Neuronal stem cell (in vitro differentiated cells): Measurements from ENCODE around the gene CAMTA1.

Experiments
- DNase-seq: peaks from one replicate; pipeline ENCODE4 v3.0.0-alpha.2; 2013; ENCODE audit warnings: low spot score
- H2AFZ ChIP-seq: one replicate; pipeline ENCODE4 v1.6.1; 2013; ENCODE audit warnings: mild to moderate bottlenecking, low read length, inconsistent platforms
- H2AK5ac ChIP-seq: 2 replicates; pipeline ENCODE4 v1.6.1; 2013; ENCODE audit warnings: low read depth, mild to moderate bottlenecking, inconsistent platforms, low read length, moderate library complexity, mixed read lengths
- H2BK120ac ChIP-seq: 2 replicates; pipeline ENCODE4 v1.6.1; 2013; ENCODE audit warnings: low read depth, mild to moderate bottlenecking, inconsistent platforms, low read length, moderate library complexity, mixed read lengths
- H2BK12ac ChIP-seq: one replicate; pipeline ENCODE4 v1.6.1; 2013; ENCODE audit warnings: low read length, inconsistent platforms
- H2BK15ac ChIP-seq: 2 replicates; pipeline ENCODE4 v1.6.1; 2013; ENCODE audit warnings: mild to moderate bottlenecking, low read length, inconsistent platforms, mixed read lengths
- H2BK5ac ChIP-seq: one replicate; pipeline ENCODE4 v1.6.1; 2013; ENCODE audit warnings: inconsistent platforms, mild to moderate bottlenecking, low read length, moderate library complexity
- H3K14ac ChIP-seq: one replicate; pipeline ENCODE4 v1.6.1; 2013; ENCODE audit warnings: low read length, inconsistent platforms
- H3K18ac ChIP-seq: 2 replicates; pipeline ENCODE4 v1.6.1; 2013; ENCODE audit warnings: low read length, inconsistent platforms
- H3K23ac ChIP-seq: 2 replicates; pipeline ENCODE4 v1.6.1; 2013; ENCODE audit warnings: low read depth, mild to moderate bottlenecking, mixed read lengths, low read length, inconsistent platforms; ENCODE audit not compliant: poor library complexity
- H3K27ac ChIP-seq: replicated peaks from 3 replicates; pipeline ENCODE4 v1.5.1; 2013; ENCODE audit warnings: low read length, inconsistent platforms
- H3K27me3 ChIP-seq, 3 experiments: 2 replicates each; pipeline ENCODE4 v1.6.1; 2013; ENCODE audit warnings: low read length in 3 of 3, mild to moderate bottlenecking in 2 of 3, inconsistent platforms in 1 of 3, low read depth in 1 of 3, mixed read lengths in 1 of 3, moderate library complexity in 1 of 3; ENCODE audit not compliant: control insufficient read depth in 3 of 3, insufficient read depth in 3 of 3
- H3K36me3 ChIP-seq, 2 donors: replicated peaks in 1 of 2; 2 replicates each; pipeline ENCODE4 v1.6.1; 2013; ENCODE audit warnings: low read length in 2 of 2; ENCODE audit not compliant: control insufficient read depth in 2 of 2, insufficient read depth in 2 of 2
- H3K4ac ChIP-seq: 2 replicates; pipeline ENCODE4 v1.6.1; 2013; ENCODE audit warnings: inconsistent platforms, mild to moderate bottlenecking, low read length, moderate library complexity
- H3K4me1 ChIP-seq, 2 donors: 1 replicate in 1 of 2; 2 replicates in 1 of 2; pipeline ENCODE4 v1.6.1; 2013; ENCODE audit warnings: low read length in 2 of 2, low read depth in 1 of 2; ENCODE audit not compliant: control insufficient read depth in 2 of 2, insufficient read depth in 1 of 2
- H3K4me2 ChIP-seq: one replicate; pipeline ENCODE4 v1.6.1; 2013; ENCODE audit warnings: mild to moderate bottlenecking, low read length, inconsistent platforms; ENCODE audit not compliant: insufficient read depth, poor library complexity, severe bottlenecking
- H3K4me3 ChIP-seq, 2 donors: 2 replicates each; pipeline ENCODE4 v1.5.1; 2013; ENCODE audit warnings: low read length in 2 of 2, mild to moderate bottlenecking in 2 of 2, inconsistent platforms in 1 of 2, moderate library complexity in 1 of 2
- H3K79me1 ChIP-seq: one replicate; pipeline ENCODE4 v1.6.1; 2013; ENCODE audit warnings: low read depth, mild to moderate bottlenecking, inconsistent platforms, low read length, moderate library complexity
- H3K9ac ChIP-seq: one replicate; pipeline ENCODE4 v1.6.1; 2013; ENCODE audit warnings: mild to moderate bottlenecking, low read depth, low read length, inconsistent platforms; ENCODE audit not compliant: poor library complexity
- H3K9me3 ChIP-seq, 2 donors: replicated peaks in 1 of 2; 2 replicates each; pipeline versions ENCODE3 to v1.6.1; 2013; ENCODE audit warnings: low read length in 2 of 2, mild to moderate bottlenecking in 2 of 2, inconsistent platforms in 1 of 2, low read depth in 1 of 2, mixed read lengths in 1 of 2, moderate library complexity in 1 of 2; ENCODE audit not compliant: control insufficient read depth in 2 of 2, insufficient read depth in 1 of 2
- H4K8ac ChIP-seq: one replicate; pipeline ENCODE4 v1.6.1; 2013; ENCODE audit warnings: low read depth, mild to moderate bottlenecking, inconsistent platforms, low read length, moderate library complexity
- H4K91ac ChIP-seq: one replicate; pipeline ENCODE4 v1.6.1; 2013; ENCODE audit warnings: low read length, low read depth, mild to moderate bottlenecking, inconsistent platforms; ENCODE audit not compliant: poor library complexity
- WGBS, 2 donors: extraction: QIAGEN DNeasy Blood & Tissue Kit; methylation state at CpG; one replicate each; pipeline ENCODE4 v1.1.7; 2013; ENCODE audit warnings: missing lambda C conversion rate in 2 of 2, mixed read lengths in 1 of 2; ENCODE audit not compliant: insufficient read length in 2 of 2, insufficient replicate concordance in 1 of 2; ENCODE audit errors: extremely low coverage in 2 of 2; 5-methylcytosine and 5-hydroxymethylcytosine counted together

CAMTA1 gene

GRCh38 chr1:6802454-6802853, 17.2 kb downstream of the CAMTA1 start:
- Histone ChIP-seq H2BK15ac (no peak overlapping the region), H3K36me3 (peaks cover 0 to 9% of the 10 kb centered on the region in 2 donors), H3K79me1 (peaks cover 2% of the 10 kb centered on the region), H4K91ac (no peak overlapping the region), H2BK5ac (no peak overlapping the region), H3K4me2 (no peak overlapping the region), H3K18ac (no peak overlapping the region), H3K27ac (no peak overlapping the region), H2AK5ac (no peak overlapping the region), H3K14ac (no peak overlapping the region), H3K27me3 (no peaks in the 10 kb centered on the region), H4K8ac (no peak overlapping the region), H3K4ac (no peak overlapping the region), H3K23ac (no peak overlapping the region), H3K4me1 (peaks cover 0 to 1% of the 10 kb centered on the region in 2 donors), H2AFZ (no peak overlapping the region), H3K4me3 (no peak overlapping the region), H3K9me3 (no peaks in the 10 kb centered on the region), H3K9ac (no peak overlapping the region), H2BK120ac (no peak overlapping the region), H2BK12ac (no peak overlapping the region)
- DNase-seq, result no peak
- WGBS, 2 donors, result no CpG with 5 or more reads among the region's 2 CpGs

- no peak overlapping the region for H3K23ac ChIP-seq
- H2BK15ac ChIP-seq, result no peak overlapping the region
- no peak overlapping the region for H2AFZ ChIP-seq
- H2BK12ac ChIP-seq, result no peak overlapping the region
- H3K9me3 ChIP-seq, result no peaks in the 10 kb centered on the region
- H3K27me3 ChIP-seq, result no peaks in the 10 kb centered on the region
- H4K8ac ChIP-seq, result no peak overlapping the region
- no CpG with 5 or more reads among the region's 8 CpGs for WGBS, 2 donors
- no peak overlapping the region for H2BK120ac ChIP-seq
- H3K14ac ChIP-seq, result no peak overlapping the region
- no peak overlapping the region for H3K4me2 ChIP-seq
- no peak overlapping the region for H2BK5ac ChIP-seq
- no peak overlapping the region for H3K4me3 ChIP-seq
- no peak overlapping the region for H3K18ac ChIP-seq
- H3K4ac ChIP-seq, result no peak overlapping the region
- H3K79me1 ChIP-seq, result peaks cover 2% of the 10 kb centered on the region
- no peak overlapping the region for H4K91ac ChIP-seq
- no peak overlapping the region for H3K27ac ChIP-seq
- H2AK5ac ChIP-seq, result no peak overlapping the region
- peaks cover 0 to 9% of the 10 kb centered on the region in 2 donors for H3K36me3 ChIP-seq
- no peak overlapping the region for H3K9ac ChIP-seq
- peaks cover 0 to 1% of the 10 kb centered on the region in 2 donors for H3K4me1 ChIP-seq
- no peak for DNase-seq
Measured at GRCh38 chr1:6802893-6803292, 17.6 kb downstream of the CAMTA1 start.

DNA sequence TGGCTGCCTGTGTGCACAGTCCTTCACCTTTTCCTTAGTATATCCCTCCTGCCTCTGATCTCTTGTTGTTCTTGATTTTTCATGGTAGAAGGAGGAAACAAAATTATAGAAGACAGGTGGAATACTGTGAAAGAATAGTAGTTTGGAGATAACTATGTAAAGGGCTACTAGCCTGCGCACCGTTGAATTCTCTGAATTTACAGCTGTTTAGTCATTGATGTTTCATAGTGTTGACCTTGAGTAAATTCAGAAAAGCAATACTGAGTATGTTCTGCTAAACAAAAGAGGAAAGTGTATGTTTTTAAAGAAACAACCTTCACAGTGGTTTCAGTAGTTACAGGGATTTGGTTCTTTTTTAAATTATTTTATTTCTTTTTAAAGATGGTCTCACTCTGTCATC, 18.1 kb downstream of the CAMTA1 start:
- DNase-seq, result no peak
- peaks cover 0 to 12% of the 10 kb centered on the region in 2 donors for H3K36me3 ChIP-seq
- H4K8ac ChIP-seq, result no peak overlapping the region
- no peak overlapping the region for H3K27ac ChIP-seq
- no peak overlapping the region for H2BK5ac ChIP-seq
- no peak overlapping the region for H2AK5ac ChIP-seq
- H3K4ac ChIP-seq, result no peak overlapping the region
- H3K9ac ChIP-seq, result no peak overlapping the region
- peaks cover 2% of the 10 kb centered on the region for H3K79me1 ChIP-seq
- no peak overlapping the region for H2BK120ac ChIP-seq
- H2BK12ac ChIP-seq, result no peak overlapping the region
- peaks cover 0 to 1% of the 10 kb centered on the region in 2 donors for H3K4me1 ChIP-seq
- no peak overlapping the region for H2BK15ac ChIP-seq
- no peak overlapping the region for H3K23ac ChIP-seq
- H3K4me3 ChIP-seq, result no peak overlapping the region
- no peak overlapping the region for H3K4me2 ChIP-seq
- WGBS, 2 donors, result no CpG with 5 or more reads among the region's 2 CpGs
- H4K91ac ChIP-seq, result no peak overlapping the region
- H3K9me3 ChIP-seq, result no peaks in the 10 kb centered on the region
- H3K14ac ChIP-seq, result no peak overlapping the region
- no peak overlapping the region for H3K18ac ChIP-seq
- no peaks in the 10 kb centered on the region for H3K27me3 ChIP-seq
- no peak overlapping the region for H2AFZ ChIP-seq

DNA sequence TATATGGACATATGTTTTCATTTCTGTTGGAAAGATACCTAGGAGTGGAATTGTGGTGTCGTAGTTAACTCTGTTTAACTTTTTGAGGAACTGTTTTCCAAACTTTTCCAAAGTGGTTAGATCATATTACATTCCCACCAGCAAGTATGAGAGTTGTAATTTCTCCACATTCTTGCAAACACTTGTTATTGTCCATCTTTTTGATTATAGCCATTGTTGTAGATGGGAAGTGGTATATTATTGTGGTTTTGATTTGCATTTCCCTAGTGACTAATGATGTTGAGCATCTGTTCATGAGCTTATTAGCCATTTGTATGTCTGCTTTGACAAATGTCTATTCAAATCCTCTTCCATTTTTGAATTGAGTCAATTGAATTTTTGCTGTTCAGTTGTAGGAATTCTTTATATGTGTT, 19.8 kb downstream of the CAMTA1 start:
- Histone ChIP-seq H3K14ac (no peak overlapping the region), H3K27ac (no peak overlapping the region), H2BK5ac (no peak overlapping the region), H3K18ac (no peak overlapping the region), H3K9me3 (no peaks in the 10 kb centered on the region), H2BK12ac (no peak overlapping the region), H3K27me3 (no peaks in the 10 kb centered on the region), H3K36me3 (peaks cover 0 to 14% of the 10 kb centered on the region in 2 donors), H3K4me2 (no peak overlapping the region), H4K91ac (no peak overlapping the region), H2BK15ac (no peak overlapping the region), H3K4me3 (no peak overlapping the region), H2AK5ac (no peak overlapping the region), H2AFZ (no peak overlapping the region), H4K8ac (no peak overlapping the region), H2BK120ac (no peak overlapping the region), H3K4ac (no peak overlapping the region), H3K23ac (no peak overlapping the region), H3K79me1 (peaks cover 2% of the 10 kb centered on the region), H3K9ac (no peak overlapping the region), H3K4me1 (peaks cover 0 to 5% of the 10 kb centered on the region in 2 donors)
- DNase-seq, result no peak
- no CpG with 5 or more reads among the region's 1 CpG for WGBS, 2 donors
